Measurements from ENCODE around the gene WDFY4.

Gene WDFY4

GRCh38 chr10:48667960-48668590 is 16.6 kb upstream of the WDFY4 start:
- Histone ChIP-seq H3K27ac (no peak overlapping the region), H3K36me3 (no peaks in the 10 kb centered on the region), H3K9me3 (peaks cover 0 to 4% (median 0%) of the 10 kb centered on the region in 3 donors), H3K4me1 (peaks cover 0 to 10% (median 2%) of the 10 kb centered on the region in 4 donors), H3K27me3 (no peaks in the 10 kb centered on the region), H3K4me3 (no peak overlapping the region)
- no peak for DNase-seq
- intact Hi-C loops (cut with DNase I; ENCODE audit: low total_unique reads), result no loop called here
- TF ChIP-seq CTCF (IDR thresholded peaks at IDR 0.05), result no peak

DNA sequence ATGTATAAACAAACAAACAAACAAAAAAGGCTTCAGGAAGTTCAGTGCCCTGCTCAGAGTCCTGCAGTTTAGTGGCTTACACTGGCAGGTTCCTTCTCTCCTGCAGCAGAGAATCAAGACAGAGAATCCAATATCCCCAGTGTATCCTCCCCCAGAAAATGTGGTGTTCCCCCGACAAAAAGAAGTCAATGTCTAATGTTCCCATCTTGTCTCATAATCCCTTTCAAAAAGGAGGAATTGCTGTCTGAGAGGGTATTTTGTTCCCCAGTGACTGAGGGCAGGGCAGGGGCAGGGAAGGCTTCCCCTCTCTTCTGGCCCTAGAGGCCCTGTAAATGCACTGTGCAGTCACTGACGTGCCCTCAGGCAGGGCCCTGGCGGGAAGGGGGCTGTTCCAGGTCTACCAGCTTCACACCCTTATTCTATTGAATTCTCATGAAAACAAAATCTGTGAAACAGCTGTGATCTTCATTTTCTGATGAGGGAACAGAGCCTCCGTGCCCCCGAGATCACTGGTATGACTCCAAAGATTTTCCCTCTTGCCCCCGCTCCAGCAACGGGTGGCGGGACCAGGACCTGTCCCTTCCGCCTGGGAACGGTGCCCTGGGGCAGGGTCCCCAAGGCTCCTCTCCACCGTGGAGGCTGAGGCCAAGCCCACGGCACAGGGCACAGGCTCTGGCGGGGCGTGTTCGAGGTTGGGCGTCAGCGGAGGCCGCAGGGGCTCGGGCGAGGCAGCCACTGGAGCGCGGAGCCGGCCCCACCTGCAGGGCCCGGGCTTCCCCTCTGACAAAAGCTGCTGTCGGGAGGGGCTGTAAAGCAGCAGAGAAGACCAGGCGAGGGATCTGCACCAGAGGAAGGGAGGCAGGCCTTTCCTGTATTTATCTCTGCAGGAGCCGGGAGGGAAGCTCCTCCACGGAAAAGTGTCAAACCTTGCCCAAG is 13.4 kb upstream of the WDFY4 start:
- no peak for DNase-seq

DNA sequence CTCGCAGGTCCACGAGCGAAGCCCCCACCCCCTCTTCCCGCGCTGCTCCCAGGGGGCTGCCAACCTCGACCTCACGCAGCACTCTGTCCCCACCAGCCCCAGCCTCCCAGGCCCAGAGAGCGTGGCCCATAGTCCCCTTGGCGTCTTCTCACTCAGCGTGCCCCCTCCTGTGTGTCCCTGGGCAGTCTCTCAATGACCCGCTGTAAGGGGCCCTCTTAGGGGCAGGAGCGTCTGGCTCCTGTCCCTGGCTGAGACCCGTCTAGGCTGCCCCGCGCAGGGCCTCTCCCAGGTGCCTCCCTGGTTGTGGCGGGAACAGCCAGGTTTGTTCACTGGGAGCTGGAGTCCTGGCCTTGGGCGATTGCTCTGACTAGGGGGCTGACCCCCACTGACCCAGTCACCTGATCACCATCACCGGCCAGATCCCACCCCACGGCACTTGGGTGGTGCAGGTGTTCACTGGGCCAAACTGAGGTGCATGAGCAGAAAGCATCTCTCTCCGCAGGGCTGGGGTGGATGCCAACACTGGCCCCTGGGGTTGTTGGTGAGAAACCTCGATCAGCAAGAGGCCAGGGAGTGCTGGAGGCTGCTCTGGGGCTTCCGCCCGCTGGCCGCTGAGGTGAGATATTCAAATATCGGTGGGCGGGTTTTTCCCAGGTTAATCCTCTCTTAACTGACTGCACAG is 12.6 kb upstream of the WDFY4 start:
- intact Hi-C loops (cut with DNase I; ENCODE audit: low total_unique reads), result no loop called here
- Histone ChIP-seq H3K36me3 (no peaks in the 10 kb centered on the region), H3K27ac (no peak overlapping the region), H3K9me3 (no peaks in the 10 kb centered on the region), H3K4me3 (no peak overlapping the region), H3K27me3 (no peaks in the 10 kb centered on the region), H3K4me1 (peaks cover 0 to 10% (median 2%) of the 10 kb centered on the region in 4 donors)
- DNase-seq, result no peak
- no peak for TF ChIP-seq CTCF (IDR thresholded peaks at IDR 0.05)

More for the DNA sequence above, 13.4 kb upstream of the WDFY4 start:
- Histone ChIP-seq H3K27ac (no peak overlapping the region), H3K4me3 (no peak overlapping the region), H3K4me1 (peaks cover 0 to 10% (median 2%) of the 10 kb centered on the region in 4 donors), H3K9me3 (no peaks in the 10 kb centered on the region), H3K27me3 (no peaks in the 10 kb centered on the region), H3K36me3 (no peaks in the 10 kb centered on the region)
- intact Hi-C loops (cut with DNase I; ENCODE audit: low total_unique reads), result no loop called here
- no peak for TF ChIP-seq CTCF (IDR thresholded peaks at IDR 0.05)

DNA sequence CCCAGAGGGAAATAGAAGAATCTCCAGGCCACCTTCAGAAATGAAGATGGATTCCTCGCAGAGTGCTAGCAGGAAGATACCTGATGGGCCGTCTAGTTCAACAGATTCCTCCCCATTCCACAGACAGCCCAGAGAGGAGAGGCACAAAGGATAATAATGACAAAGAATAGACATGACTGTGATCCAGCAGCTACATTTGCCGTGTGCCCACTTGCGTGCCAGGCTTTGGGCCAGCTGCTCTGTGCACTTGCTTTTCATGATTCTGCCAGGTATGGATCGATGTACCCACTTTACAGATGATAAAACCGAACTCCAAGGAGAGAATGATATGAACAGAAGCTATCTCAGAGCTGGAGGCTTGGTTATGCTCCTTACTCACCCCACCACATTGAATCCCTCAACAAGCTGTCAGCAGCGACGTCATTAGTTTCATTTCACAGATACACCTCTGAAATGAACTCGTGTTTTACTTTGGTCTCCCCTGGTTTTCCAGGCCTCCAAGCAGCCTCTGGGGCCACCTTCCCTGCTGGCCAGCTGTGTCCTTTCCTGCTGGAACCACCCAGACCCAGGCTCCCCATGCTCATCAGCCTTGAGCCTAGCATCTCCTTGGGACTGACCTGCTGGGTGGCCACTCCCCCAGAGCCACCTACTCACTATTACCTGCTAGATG is 11.9 kb upstream of the WDFY4 start:
- H3K4me1 ChIP-seq, result peaks cover 0 to 10% (median 2%) of the 10 kb centered on the region in 4 donors
- intact Hi-C loops (cut with DNase I; ENCODE audit: low total_unique reads), result no loop called here
- no peak for TF ChIP-seq CTCF (IDR thresholded peaks at IDR 0.05)
- DNase-seq, result no peak
- no peak overlapping the region for H3K4me3 ChIP-seq
- no peaks in the 10 kb centered on the region for H3K27me3 ChIP-seq
- H3K36me3 ChIP-seq, result no peaks in the 10 kb centered on the region
- H3K27ac ChIP-seq, result no peak overlapping the region
- peaks cover 0 to 4% (median 0%) of the 10 kb centered on the region in 3 donors for H3K9me3 ChIP-seq

- H3K27ac ChIP-seq, result no peak overlapping the region
- H3K9me3 ChIP-seq, result peaks cover 0 to 7% (median 0%) of the 10 kb centered on the region in 3 donors
- H3K27me3 ChIP-seq, result no peaks in the 10 kb centered on the region
- no peak for DNase-seq
- intact Hi-C loops (cut with DNase I; ENCODE audit: low total_unique reads), result no loop called here
- no peaks in the 10 kb centered on the region for H3K36me3 ChIP-seq
- H3K4me3 ChIP-seq, result no peak overlapping the region
- H3K4me1 ChIP-seq, result no peaks in the 10 kb centered on the region
- TF ChIP-seq CTCF (IDR thresholded peaks at IDR 0.05), result no peak
Observed at GRCh38 chr10:48677625-48678024, 7.0 kb upstream of the WDFY4 start.
